Measurements from ENCODE around the gene NKIRAS1.

GRCh38 chr3:23909341-23909740 lies 7.4 kb downstream of the NKIRAS1 start:
- TF ChIP-seq TEAD4 (CRISPR knock-in tag; IDR thresholded peaks at IDR 0.05) (no peak), CTCF (IDR thresholded peaks at IDR 0.05) (no peak), ATF2 (CRISPR knock-in tag; IDR thresholded peaks at IDR 0.05; ENCODE audit: borderline replicate concordance, low read depth) (no peak), GRHL2 (CRISPR knock-in tag; IDR thresholded peaks at IDR 0.05; ENCODE audit: insufficient replicate concordance, severe bottlenecking) (no peak), STAT6 (CRISPR knock-in tag; conservative IDR thresholded peaks at IDR 0.05; ENCODE audit: low read depth) (no peak), SP1 (CRISPR knock-in tag; conservative IDR thresholded peaks at IDR 0.05) (no peak), MYBL2 (CRISPR knock-in tag; IDR thresholded peaks at IDR 0.05) (no peak), ZNF232 (CRISPR knock-in tag; IDR thresholded peaks at IDR 0.05) (no peak), NR3C1 (CRISPR knock-in tag; conservative IDR thresholded peaks at IDR 0.05; ENCODE audit: low read depth) (no peak), CREM (CRISPR knock-in tag; IDR thresholded peaks at IDR 0.05) (no peak), ZNF263 (CRISPR knock-in tag; IDR thresholded peaks at IDR 0.05; ENCODE audit: low read depth) (no peak), ELF4 (CRISPR knock-in tag; IDR thresholded peaks at IDR 0.05; ENCODE audit: low read depth) (no peak)
- TF ChIP-seq, protein P1, sequence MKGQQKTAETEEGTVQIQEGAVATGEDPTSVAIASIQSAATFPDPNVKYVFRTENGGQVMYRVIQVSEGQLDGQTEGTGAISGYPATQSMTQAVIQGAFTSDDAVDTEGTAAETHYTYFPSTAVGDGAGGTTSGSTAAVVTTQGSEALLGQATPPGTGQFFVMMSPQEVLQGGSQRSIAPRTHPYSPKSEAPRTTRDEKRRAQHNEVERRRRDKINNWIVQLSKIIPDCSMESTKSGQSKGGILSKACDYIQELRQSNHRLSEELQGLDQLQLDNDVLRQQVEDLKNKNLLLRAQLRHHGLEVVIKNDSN (CRISPR knock-in tag; IDR thresholded peaks at IDR 0.05), result no peak

Measured in WTC11 (cell line).